ENCODE data around the gene ITGB8. TPM values are rescaled to one million over a fixed set of nuclear protein-coding genes. Genes with fewer than 3 reads are reported as not detected.
"Not testable (repeated sequence)": the region's sequence is repeated elsewhere in the genome, so short reads cannot be mapped to it uniquely, and the experiment has no call there.

Gene ITGB8
- total RNA-seq, 2 donors from 2014 or later: 22.1 to 38.6 TPM

- no peaks in the 10 kb centered on the region for H3K4me1 ChIP-seq
- 61 to 62% methylated on average over 4 of the region's 4 CpGs for WGBS, 2 donors
- TF ChIP-seq CTCF (IDR thresholded peaks at IDR 0.05): no peak
- TF ChIP-seq POLR2A (IDR thresholded peaks at IDR 0.05): no peak
- intact Hi-C loops (cut with DNase I): no loop called here
- no peaks in the 10 kb centered on the region for H3K27me3 ChIP-seq
- no peaks in the 10 kb centered on the region for H3K9me3 ChIP-seq
- H3K36me3 ChIP-seq (replicated peaks in 1 of 2; ENCODE audit: insufficient read depth in 1 of 2, low read depth in 2 of 2): no peaks in the 10 kb centered on the region
- DNase-seq (no peak), ATAC-seq (no peak)
- H3K4me3 ChIP-seq: no peak overlapping the region
- peak overlapping the region in 1 of 4 donors; percentile 58 for H3K27ac ChIP-seq
These were observed 29.3 kb upstream of the ITGB8 start for GRCh38 chr7:20301311-20301939.

GRCh38 chr7:20302300-20302699 lies 28.4 kb upstream of the ITGB8 start:
- H3K4me3 ChIP-seq; DNase-seq; H3K4me1 ChIP-seq; H3K27ac ChIP-seq; H3K27me3 ChIP-seq; intact Hi-C loops (cut with DNase I); H3K36me3 ChIP-seq (replicated peaks in 1 of 2; ENCODE audit: insufficient read depth in 1 of 2, low read depth in 2 of 2); ATAC-seq; H3K9me3 ChIP-seq: not testable (repeated sequence)
- WGBS, 2 donors: 89 to 90% methylated on average over 16 of the region's 16 CpGs

- WGBS, 2 donors: 52 to 55% methylated on average over 1 of the region's 1 CpG
- ATAC-seq: no peak
These were observed 27.8 kb upstream of the ITGB8 start for GRCh38 chr7:20302891-20303290.

GRCh38 chr7:20304366-20304765 lies 26.3 kb upstream of the ITGB8 start:
- 54 to 55% methylated on average over 4 of the region's 4 CpGs for WGBS, 2 donors
- Histone ChIP-seq H3K4me1 (no peaks in the 10 kb centered on the region), H3K27ac (no peak overlapping the region), H3K36me3 (replicated peaks in 1 of 2; ENCODE audit: insufficient read depth in 1 of 2, low read depth in 2 of 2) (no peaks in the 10 kb centered on the region), H3K9me3 (no peaks in the 10 kb centered on the region), H3K4me3 (no peak overlapping the region), H3K27me3 (no peaks in the 10 kb centered on the region)
- ATAC-seq: no peak
- intact Hi-C loops (cut with DNase I): no loop called here
- no peak for DNase-seq
- no peak for TF ChIP-seq CTCF (IDR thresholded peaks at IDR 0.05)
- TF ChIP-seq POLR2A (IDR thresholded peaks at IDR 0.05): no peak

More at GRCh38 chr7:20302891-20303290, 27.8 kb upstream of the ITGB8 start:
- H3K4me3 ChIP-seq: no peak overlapping the region
- no peaks in the 10 kb centered on the region for H3K9me3 ChIP-seq
- H3K27me3 ChIP-seq: no peaks in the 10 kb centered on the region
- no peaks in the 10 kb centered on the region for H3K36me3 ChIP-seq (replicated peaks in 1 of 2; ENCODE audit: insufficient read depth in 1 of 2, low read depth in 2 of 2)
- TF ChIP-seq POLR2A (IDR thresholded peaks at IDR 0.05): no peak
- no peak for TF ChIP-seq CTCF (IDR thresholded peaks at IDR 0.05)
- no peaks in the 10 kb centered on the region for H3K4me1 ChIP-seq
- intact Hi-C loops (cut with DNase I): no loop called here
- no peak for DNase-seq
- no peak overlapping the region for H3K27ac ChIP-seq

- WGBS, 2 donors: 59 to 72% methylated on average over 1 of the region's 1 CpG
- H3K36me3 ChIP-seq (replicated peaks in 1 of 2; ENCODE audit: insufficient read depth in 1 of 2, low read depth in 2 of 2): no peaks in the 10 kb centered on the region
- H3K27me3 ChIP-seq: no peaks in the 10 kb centered on the region
- intact Hi-C loops (cut with DNase I): no loop called here
- H3K9me3 ChIP-seq: no peaks in the 10 kb centered on the region
- H3K4me1 ChIP-seq: no peaks in the 10 kb centered on the region
- ATAC-seq (no peak), DNase-seq (no peak)
- H3K27ac ChIP-seq: no peak overlapping the region
- TF ChIP-seq POLR2A (IDR thresholded peaks at IDR 0.05) (no peak), CTCF (IDR thresholded peaks at IDR 0.05) (no peak)
- H3K4me3 ChIP-seq: no peak overlapping the region
These were observed 25.0 kb upstream of the ITGB8 start for GRCh38 chr7:20305726-20306125.
